Common myeloid progenitor, CD34-positive (primary cell): ENCODE results near the gene ZNF25. TPM values are rescaled to one million over a fixed set of nuclear protein-coding genes. Genes with fewer than 3 reads are reported as not detected.
"Not testable (repeated sequence)": the region's sequence is repeated elsewhere in the genome, so short reads cannot be mapped to it uniquely, and the experiment has no call there.

Experiments
- CTCF ChIA-PET: fragments of 350-600 bp; sonication (Branson Sonifier 250); formaldehyde crosslinking; loops from one replicate; lab custom pipeline; 2021; ENCODE audit warnings: antibody characterized with exemption; lab: Charles Lee
- POLR2A ChIA-PET: fragments of 350-600 bp; sonication (Branson Sonifier 250); formaldehyde crosslinking; loops from one replicate; lab custom pipeline; 2021; ENCODE audit warnings: antibody characterized with exemption; lab: Charles Lee
- DNase-seq, 3 donors: peaks; one replicate each; pipeline versions ENCODE4 v3.0.0 to v3.0.0-alpha.2; 2013
- H3K27ac ChIP-seq, 2 experiments: 1 replicate in 1 of 2; 2 replicates in 1 of 2; pipeline ENCODE4 v1.7.0; 2013; ENCODE audit warnings: inconsistent platforms in 2 of 2, low read length in 2 of 2, mild to moderate bottlenecking in 2 of 2, low read depth in 1 of 2, moderate library complexity in 1 of 2; ENCODE audit not compliant: severe bottlenecking in 2 of 2, insufficient read depth in 1 of 2, poor library complexity in 1 of 2
- H3K27me3 ChIP-seq, 5 experiments: replicated peaks in 2 of 5; 1 replicate in 3 of 5; 2 replicates in 2 of 5; pipeline versions ENCODE4 v1.6.1 to v1.7.0; 2013; ENCODE audit warnings: low read length in 4 of 5, mild to moderate bottlenecking in 2 of 5, moderate library complexity in 2 of 5, inconsistent platforms in 1 of 5; ENCODE audit not compliant: insufficient read depth in 5 of 5, control insufficient read depth in 4 of 5
- H3K36me3 ChIP-seq, 4 experiments: 1 replicate in 2 of 4; 2 replicates in 2 of 4; pipeline versions ENCODE4 v1.6.1 to v1.7.0; 2013; ENCODE audit warnings: low read length in 3 of 4, control low read depth in 1 of 4, mild to moderate bottlenecking in 1 of 4; ENCODE audit not compliant: control insufficient read depth in 4 of 4, insufficient read depth in 4 of 4
- H3K4me1 ChIP-seq, 4 experiments: 1 replicate in 3 of 4; 2 replicates in 1 of 4; pipeline versions ENCODE4 v1.6.1 to v1.7.1; 2013; ENCODE audit warnings: low read length in 3 of 4, mild to moderate bottlenecking in 3 of 4, control low read depth in 1 of 4, inconsistent platforms in 1 of 4, moderate library complexity in 1 of 4; ENCODE audit not compliant: control insufficient read depth in 4 of 4, insufficient read depth in 4 of 4; ENCODE audit errors: control extremely low read depth in 1 of 4
- H3K4me3 ChIP-seq, 7 experiments: 1 replicate in 4 of 7; 2 replicates in 3 of 7; pipeline versions ENCODE4 v1.5.1 to v1.7.0; 2013; ENCODE audit warnings: mild to moderate bottlenecking in 7 of 7, low read length in 6 of 7, moderate library complexity in 6 of 7, inconsistent platforms in 2 of 7, low read depth in 2 of 7, control low read depth in 1 of 7; ENCODE audit not compliant: insufficient read depth in 4 of 7, control insufficient read depth in 1 of 7; ENCODE audit errors: extremely low read depth in 1 of 7
- H3K9me3 ChIP-seq, 5 experiments: 1 replicate in 4 of 5; 2 replicates in 1 of 5; pipeline versions ENCODE4 v1.6.1 to v1.7.1; 2013; ENCODE audit warnings: low read length in 4 of 5, mild to moderate bottlenecking in 2 of 5, inconsistent platforms in 1 of 5, low read depth in 1 of 5, moderate library complexity in 1 of 5; ENCODE audit not compliant: control insufficient read depth in 4 of 5, insufficient read depth in 2 of 5; ENCODE audit errors: control extremely low read depth in 1 of 5
- WGBS: methylation state at CpG from one replicate; pipeline ENCODE4 v1.1.5; 2013; ENCODE audit not compliant: insufficient coverage; 5-methylcytosine and 5-hydroxymethylcytosine counted together
- polyA plus RNA-seq: library from polyadenylated mRNA; unstranded; fragments of 120-200 nt; gene quantifications from one replicate; pipeline ENCODE4 v1.2.1, GENCODE V29; 2013

ZNF25 gene
- polyA plus RNA-seq = 6.3 TPM

DNA sequence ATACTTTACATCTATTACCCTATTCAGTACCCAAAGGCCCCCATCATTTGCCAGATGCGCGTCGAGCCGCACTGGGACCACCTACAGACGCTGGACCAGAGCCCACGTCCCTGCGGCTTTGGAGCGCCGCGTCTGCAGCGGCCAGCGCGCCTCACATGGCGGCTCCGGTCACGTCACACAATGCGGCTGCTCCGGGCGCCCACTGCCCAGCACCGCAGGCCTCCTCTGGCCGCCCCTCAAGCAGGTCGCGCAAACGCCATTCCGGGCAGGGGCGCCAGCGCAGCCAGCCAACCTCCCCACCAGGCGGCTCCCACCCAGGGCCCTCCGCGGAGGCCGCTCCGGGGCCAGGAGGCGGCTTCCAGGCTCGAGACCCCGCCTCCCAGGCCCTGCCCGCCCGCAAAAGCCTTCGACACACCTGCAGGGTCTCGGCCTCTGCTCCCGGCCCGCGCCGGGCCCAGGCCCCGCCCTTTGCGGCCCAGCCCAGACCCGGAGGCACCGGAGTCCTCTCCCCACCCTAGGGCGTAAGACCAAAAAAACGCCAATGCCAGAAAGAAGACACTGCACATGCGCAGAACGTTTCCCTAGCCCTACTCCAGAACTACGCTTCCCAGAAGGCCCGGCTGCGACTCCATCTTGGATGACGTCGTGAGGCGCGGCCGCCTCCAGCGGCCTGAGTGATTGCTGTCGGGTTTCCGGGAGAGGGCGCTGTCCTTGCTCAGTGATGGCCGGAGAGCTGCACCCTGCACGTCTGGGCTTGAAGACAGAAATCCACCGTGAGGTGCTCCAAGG, at the start of gene ZNF25:
Gene ZNF25, minus strand, starts transcription at position 557 of the 789 bp plus-strand sequence. CDS start 4,925 bp downstream, outside the sequence.
- under 1% methylated on average over 54 of the region's 66 CpGs for WGBS
- no peaks in the 10 kb centered on the region for H3K27me3 ChIP-seq

DNA sequence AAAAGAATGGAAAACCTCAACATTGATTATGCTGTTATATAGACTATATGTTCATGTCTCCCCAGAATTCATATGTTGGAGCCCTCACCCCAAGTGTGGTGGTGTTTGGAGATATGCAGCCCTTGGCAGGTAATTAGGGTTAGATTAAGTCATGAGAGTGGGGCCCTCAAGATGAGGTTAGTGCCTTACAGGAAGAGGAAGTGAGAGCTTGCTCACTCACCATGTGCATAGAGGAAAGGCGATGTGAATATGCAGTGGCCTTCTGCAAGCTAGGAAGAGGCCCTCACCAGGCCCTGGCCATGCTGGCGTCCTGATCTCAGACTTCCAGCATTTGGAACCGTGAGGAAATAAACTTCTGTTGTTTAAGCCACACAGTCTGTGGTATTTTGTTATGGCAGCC, 48.8 kb upstream of the ZNF25 start:
- ChIA-PET POLR2A (no interaction called here), CTCF (interaction anchor here (0.5 kb wide), 1 partner anchor 334 kb away, joined by 3 read pairs; no protein-coding TSS in a partner anchor)
- Histone ChIP-seq H3K27ac (no peak overlapping the region), H3K36me3 (peaks cover 29 to 81% (median 39%) of the 10 kb centered on the region in 4 experiments), H3K4me1 (no peaks in the 10 kb centered on the region), H3K9me3 (peaks cover 0 to 16% (median 0%) of the 10 kb centered on the region in 5 experiments), H3K4me3 (no peak overlapping the region), H3K27me3 (no peaks in the 10 kb centered on the region)
- 97% methylated on average over 3 of the region's 3 CpGs for WGBS
- DNase-seq = no peak

More for the DNA sequence above, at the start of gene ZNF25:
- DNase-seq = peak; percentile 100
- H3K9me3 ChIP-seq = no peaks in the 10 kb centered on the region
- H3K4me3 ChIP-seq = peak within 1 kb of the TSS; percentile 72 to 95 (median 89)
- H3K36me3 ChIP-seq = peaks cover 0 to under 1% (median under 1%) of the 10 kb centered on the region in 4 experiments
- H3K27ac ChIP-seq = peak within 1 kb of the TSS; percentile 59 to 87
- ChIA-PET POLR2A (interaction anchor here (1.5 kb wide), 1 partner anchor 34 kb away, joined by 5 read pairs; the partner anchor contains the start of gene ZNF33A), CTCF (interaction anchor here (0.7 to 1.9 kb wide), 14 partner anchors 9 to 390 kb away, joined by 3 to 11 read pairs (median 4); partner anchors contain the start of gene ZNF37A)
- peaks cover 4 to 17% (median 10%) of the 10 kb centered on the region in 4 experiments for H3K4me1 ChIP-seq

DNA sequence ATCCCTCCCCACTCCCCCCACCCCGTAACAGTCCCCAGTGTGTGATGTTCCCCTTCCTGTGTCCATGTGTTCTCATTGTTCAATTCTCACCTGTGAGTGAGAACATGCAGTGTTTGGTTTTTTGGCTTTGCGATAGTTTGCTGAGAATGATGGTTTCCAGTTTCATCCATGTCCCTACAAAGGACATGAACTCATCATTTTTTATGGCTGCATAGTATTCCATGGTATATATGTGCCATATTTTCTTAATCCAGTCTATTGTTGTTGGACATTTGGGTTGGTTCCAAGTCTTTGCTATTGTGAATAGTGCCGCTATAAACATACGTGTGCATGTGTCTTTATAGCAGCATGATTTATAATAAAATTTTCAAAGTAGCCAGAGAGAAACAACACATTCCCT, 42.7 kb upstream of the ZNF25 start:
- no CpG with 5 or more reads among the region's 4 CpGs for WGBS

DNA sequence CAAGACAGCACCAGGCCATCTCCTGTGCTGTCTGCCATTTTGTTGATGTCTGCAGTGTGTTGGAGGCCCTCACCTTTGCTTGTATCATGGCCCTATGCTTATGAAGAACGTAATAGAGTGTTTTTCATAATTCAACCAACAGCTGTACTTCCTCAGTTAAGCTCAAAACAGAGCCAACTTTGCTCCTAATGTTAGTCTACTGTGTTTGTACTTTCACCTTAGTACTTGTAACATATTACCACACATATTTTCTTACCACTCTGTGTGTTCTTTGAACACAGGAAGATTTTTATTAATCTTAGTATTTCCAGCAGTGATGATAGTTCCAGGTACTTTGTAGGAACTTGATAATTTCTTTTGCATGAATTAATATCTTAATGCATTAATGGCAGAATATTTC, 39.9 kb upstream of the ZNF25 start:
- Histone ChIP-seq H3K9me3 (peaks cover 0 to 10% (median 5%) of the 10 kb centered on the region in 5 experiments), H3K4me3 (no peak overlapping the region), H3K36me3 (peaks cover 26 to 74% (median 49%) of the 10 kb centered on the region in 4 experiments), H3K27me3 (no peaks in the 10 kb centered on the region), H3K4me1 (peaks cover 0 to 8% (median 4%) of the 10 kb centered on the region in 4 experiments), H3K27ac (no peak overlapping the region)
- no peak for DNase-seq
- ChIA-PET POLR2A (no interaction called here), CTCF (no interaction called here)
- WGBS = no CpG with 5 or more reads among the region's 1 CpG

More for the DNA sequence above, 42.7 kb upstream of the ZNF25 start:
- H3K9me3 ChIP-seq, H3K4me1 ChIP-seq, CTCF ChIA-PET, H3K27ac ChIP-seq, POLR2A ChIA-PET, H3K27me3 ChIP-seq, H3K4me3 ChIP-seq, DNase-seq: not testable (repeated sequence)
- peaks cover 33 to 79% (median 48%) of the 10 kb centered on the region in 4 experiments for H3K36me3 ChIP-seq

DNA sequence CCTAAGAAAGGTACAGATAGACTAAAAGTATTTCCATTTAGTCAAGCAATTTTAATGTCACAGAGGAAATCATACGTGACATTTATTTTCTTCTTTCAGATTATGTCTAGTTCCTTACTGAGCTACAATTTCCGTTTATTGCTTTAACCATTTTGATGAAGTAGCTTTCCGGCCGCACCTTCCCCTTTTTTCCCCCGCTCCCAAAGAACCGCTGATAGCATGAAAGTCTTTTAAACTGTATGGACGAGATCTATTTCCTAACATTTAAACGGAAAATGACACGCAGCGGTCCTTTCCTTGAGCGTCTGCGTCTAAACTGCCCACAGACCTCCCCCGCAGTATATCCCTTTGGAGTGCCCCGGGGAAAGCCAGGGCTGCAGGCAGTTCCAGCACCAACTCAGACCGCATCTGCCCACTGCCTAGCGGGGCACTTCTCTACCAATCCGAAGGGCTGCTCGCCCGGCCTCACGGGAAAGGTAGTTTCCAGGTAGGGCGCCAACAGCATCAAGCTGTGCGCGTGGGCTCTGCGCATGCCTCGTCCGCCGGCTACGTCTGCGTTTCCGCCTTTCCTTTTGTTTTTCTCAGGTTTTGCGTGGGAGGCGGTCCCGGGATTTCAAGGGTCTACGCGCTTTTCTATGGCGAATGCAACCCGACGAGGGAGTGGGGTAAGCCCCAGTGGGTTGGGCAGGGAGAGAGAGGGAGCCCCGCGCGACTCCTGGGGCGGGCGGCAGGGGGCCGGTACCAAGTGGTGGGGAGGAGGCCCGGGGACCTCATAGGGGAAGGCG, 33.9 kb upstream of the ZNF25 start, which contains the start of gene ZNF33A:
Gene ZNF33A, plus strand, starts transcription at position 557 of the 785 bp plus-strand sequence. CDS start 1,667 bp downstream, outside the sequence.
- peak; percentile 89 to 97 (median 97) for DNase-seq
- Histone ChIP-seq H3K27ac (peak within 1 kb of the TSS; percentile 84 to 93), H3K9me3 (peaks cover 0 to 5% (median 0%) of the 10 kb centered on the region in 5 experiments), H3K36me3 (peaks cover 0 to 22% (median 13%) of the 10 kb centered on the region in 4 experiments), H3K4me1 (peaks cover 6 to 25% (median 13%) of the 10 kb centered on the region in 4 experiments), H3K27me3 (no peaks in the 10 kb centered on the region), H3K4me3 (peak within 1 kb of the TSS; percentile 48 to 89 (median 78))
- 0% methylated on average over 34 of the region's 46 CpGs for WGBS
- CTCF ChIA-PET = interaction anchor here (1.1 to 1.3 kb wide), 2 partner anchors 35 to 83 kb away, joined by 3 to 4 read pairs; no protein-coding TSS in a partner anchor
- POLR2A ChIA-PET = interaction anchor here (0.5 to 1.4 kb wide), 3 partner anchors 22 to 34 kb away, joined by 3 to 5 read pairs (median 5); partner anchors contain the start of gene ZNF25

DNA sequence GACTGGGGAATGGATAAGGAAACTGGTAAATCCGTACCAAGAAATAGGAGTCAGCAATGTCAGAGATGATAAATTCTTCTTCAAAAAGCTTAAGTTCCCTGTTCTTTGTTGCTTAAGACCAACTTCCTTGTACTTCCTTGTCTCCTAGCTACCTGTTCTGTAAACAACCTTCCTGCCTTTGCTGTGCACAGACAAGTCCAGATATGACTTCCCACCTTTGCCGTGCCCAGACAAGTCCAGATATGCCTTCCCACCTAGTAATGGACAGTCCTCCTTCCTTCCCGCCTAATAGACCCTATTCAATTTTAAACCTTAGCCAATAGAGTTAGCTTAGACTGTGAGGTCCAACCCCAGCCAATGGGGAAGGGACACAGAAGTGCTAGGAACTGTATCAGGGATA, 31.5 kb upstream of the ZNF25 start:
- CTCF ChIA-PET = no interaction called here
- H3K4me3 ChIP-seq = no peak overlapping the region

More for the DNA sequence above, 31.5 kb upstream of the ZNF25 start:
- peaks cover 0 to 5% (median 0%) of the 10 kb centered on the region in 5 experiments for H3K9me3 ChIP-seq
- H3K27ac ChIP-seq = no peak overlapping the region
- peak in 1 of 3 donors; percentile 18 for DNase-seq
- peaks cover 6 to 25% (median 13%) of the 10 kb centered on the region in 4 experiments for H3K4me1 ChIP-seq
- WGBS = 10% methylated on average over 2 of the region's 3 CpGs
- POLR2A ChIA-PET = no interaction called here
- H3K27me3 ChIP-seq = peaks cover 0 to 10% (median 0%) of the 10 kb centered on the region in 5 experiments
- H3K36me3 ChIP-seq = peaks cover 0 to 5% (median 0%) of the 10 kb centered on the region in 4 experiments
